Activated CD8-positive, alpha-beta memory T cell treated with anti-CD3 and anti-CD28 coated beads, Interleukin-2, amount 50 U/mL, for 24 hours (primary cell): Measurements from ENCODE around the gene TMEM184A.

Experiments used
- DNase-seq: peaks from one replicate; pipeline ENCODE4 v3.0.0-alpha.2; 2020; ENCODE audit errors: extremely low read depth

TMEM184A gene

DNA sequence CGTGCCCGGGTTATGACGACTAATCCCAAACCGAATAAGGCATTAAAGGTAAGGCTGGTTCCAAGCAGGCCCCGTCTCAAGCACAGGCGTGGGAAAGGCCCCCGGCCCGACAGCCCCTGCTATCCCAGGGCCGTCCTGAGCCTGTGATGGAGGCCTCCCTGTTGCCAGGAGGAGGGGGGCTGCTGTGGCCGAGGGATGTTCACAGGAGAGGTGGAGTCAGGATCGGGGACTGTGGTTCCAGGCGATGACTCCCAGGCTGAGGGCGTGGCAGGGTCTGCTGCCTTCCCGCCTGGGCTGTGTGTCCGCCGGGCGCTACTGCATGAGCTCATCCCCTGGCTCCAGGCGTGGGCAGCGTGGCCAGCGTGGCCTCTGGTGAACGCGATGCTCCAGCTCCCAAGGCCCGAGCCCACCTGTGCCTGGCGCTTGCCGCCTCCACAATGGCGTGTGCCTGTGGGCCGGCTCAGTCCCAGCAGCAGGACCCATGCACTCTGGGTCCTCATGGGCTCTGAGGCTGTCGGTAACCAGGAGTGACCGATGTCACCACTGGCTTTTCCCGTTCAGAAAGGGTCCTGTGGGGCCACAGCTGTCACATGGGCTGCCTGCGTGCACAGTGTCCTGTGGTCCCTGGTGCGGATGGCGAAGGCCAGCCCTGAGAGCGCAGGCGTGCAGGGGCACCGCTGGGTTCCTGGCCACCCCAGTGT is 16.7 kb downstream of the TMEM184A start:
- no peak for DNase-seq

DNA sequence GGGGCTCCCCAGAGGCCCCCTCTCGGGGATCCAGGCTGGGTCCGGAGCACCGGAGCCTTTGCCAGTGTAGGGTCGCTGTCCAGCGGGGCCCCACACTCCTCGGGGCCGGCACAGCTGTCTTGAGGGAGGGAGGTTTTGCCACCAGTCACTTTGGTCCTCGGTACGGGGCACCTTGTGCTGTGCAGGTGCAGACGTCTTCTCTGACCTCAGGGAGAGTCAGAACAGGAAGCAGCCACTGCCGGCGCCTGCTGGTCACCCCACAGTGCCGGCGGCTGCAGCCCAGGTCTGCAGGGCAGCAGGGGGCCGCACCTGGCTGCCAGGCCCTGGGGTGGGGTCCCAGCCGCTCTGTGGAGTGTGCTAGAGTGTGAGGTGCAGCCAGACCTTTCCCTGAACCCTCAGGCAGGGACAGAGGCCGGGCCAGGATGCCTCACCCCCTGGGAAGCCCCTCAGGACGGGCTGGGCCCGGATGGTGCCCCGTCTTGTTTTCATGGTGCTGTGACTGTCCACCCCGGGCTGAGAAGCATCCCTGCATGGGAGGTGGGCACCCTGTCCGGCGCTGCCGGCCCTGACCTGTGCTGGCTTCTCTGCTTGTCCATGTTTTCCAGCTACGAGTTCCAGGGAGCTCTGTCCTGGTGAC is 17.3 kb downstream of the TMEM184A start:
- no peak for DNase-seq

DNA sequence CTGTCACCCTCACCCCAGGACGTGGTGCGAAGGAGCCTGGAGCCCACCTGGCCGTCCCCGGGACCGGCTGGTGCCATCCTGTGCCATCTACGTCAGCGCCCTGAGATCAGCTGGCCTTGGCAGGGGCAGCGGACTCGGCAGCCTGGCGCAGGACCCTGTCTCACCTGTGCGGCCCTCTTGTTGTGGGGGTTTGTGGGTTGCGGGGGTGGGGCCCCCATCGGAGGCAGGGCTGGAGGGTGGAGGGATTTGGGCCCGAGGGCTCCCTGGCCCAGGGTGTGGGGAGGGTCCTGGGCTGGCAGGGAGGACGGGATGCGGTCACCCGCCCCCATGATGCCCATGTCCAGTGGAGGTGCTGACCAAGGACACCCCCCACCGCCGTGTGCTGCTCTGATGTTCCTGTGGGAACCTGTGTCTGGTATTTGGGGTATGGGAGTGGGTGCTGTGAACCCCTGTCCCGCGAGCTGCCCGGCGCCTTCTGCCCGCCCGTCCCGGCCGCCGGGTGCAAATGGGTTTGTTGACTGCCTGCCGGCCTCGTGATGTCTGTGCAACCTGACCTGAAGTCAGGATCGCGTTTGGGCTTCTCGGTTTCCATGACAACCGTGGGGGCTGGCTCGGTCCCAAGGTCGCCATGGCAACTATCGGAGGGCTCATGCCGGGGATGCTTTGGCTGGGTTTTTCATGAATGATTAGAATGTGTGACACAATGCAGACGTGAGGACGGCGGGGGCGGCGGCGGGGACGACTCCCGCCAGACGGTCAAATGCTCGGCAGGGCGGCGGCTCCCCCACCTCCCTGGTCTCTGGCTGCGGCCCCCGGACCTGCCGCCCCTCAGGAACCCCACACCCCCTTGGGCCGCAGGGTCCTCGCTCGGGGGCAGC is 18.2 kb downstream of the TMEM184A start:
- no peak for DNase-seq

DNA sequence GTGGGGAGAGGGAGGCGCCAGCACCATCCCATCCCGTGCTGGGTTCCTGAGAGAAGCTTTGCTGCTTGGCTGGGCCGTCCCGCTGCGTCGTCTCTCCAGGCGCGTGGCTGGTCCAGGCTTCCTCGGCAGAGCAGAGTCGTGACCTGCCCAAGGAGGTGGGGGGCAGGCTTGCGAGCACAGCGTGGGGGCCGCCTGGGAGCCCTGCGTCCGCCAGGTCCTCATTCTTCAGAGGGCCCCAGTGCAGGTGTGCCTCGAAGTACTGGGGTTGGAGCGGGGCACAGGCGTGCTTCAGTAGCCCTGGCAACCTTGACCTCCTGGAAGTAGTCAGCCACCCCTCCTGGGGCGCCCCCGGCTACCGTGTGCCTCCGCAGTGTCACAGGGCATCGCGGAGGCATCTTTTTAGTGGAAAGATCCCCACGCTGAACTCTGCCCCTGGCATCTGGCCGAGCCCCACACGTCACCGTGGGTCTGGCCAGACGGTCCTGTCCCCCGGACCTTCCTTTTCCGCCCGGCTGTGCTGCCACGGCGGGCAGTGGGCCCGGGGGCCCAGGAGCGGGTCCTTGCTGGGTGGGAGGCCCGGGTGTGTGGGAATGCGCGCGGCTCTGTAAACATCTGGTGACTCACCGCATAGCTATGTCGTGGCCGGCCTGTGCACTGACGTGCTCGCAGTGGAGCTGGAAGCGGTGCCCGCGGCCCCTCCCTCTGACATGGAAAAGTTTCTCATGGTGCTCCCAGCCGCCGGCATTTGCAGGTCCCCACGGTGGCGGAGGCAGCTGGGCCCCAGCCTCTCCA is 19.1 kb downstream of the TMEM184A start:
- no peak for DNase-seq

DNA sequence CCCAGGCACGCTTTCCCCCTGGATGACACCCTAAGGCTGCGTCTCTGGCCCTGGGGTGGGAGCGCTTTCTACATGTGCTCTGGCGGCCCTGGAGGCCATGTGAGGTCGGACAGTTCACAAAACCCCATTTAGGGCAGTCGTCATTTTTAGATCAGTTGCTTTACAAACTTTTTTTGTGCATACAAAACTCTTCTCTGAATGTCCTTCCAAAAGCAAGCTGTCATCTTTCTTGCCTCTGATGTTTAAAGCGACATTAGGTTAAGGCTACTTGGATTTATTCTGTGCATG is 19.6 kb downstream of the TMEM184A start:
- no peak for DNase-seq

DNA sequence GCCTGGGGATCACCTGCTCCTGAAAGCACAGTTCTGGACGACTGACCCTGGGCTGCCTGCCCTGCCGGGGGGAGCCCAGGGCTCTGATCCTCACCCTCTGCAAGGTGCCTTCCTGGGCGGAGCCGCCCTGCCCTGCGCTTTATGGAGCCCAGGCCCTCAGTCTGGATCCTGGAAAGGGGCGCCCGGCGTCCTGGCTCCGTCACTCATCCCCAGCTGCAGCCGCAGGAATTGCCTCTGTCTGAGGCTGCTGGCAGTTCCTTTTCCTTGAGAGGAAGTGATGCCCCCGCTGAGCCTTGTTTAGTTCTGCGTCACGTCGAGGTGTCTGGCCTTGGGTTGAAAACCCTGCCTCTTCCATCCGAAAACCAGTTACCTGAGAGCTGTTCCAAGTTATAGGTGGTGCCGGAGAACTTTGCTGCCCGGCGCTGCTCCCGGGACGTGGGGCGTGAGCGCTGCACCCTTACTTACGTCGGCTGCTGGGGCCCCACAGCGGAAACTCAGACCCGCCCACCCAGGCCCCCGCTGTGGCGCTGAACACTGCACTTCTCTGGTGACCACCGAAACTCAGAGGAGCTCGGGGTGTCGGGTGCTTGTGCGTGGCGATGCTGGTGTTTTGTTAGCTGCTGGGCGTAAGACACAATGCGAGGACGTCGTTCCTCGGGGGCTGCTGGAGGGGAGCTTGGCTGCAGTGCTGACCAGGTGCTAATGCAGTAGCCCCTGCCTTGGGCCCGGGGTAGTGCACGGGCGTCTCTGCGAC is 20.1 kb downstream of the TMEM184A start:
- DNase-seq, result no peak

DNA sequence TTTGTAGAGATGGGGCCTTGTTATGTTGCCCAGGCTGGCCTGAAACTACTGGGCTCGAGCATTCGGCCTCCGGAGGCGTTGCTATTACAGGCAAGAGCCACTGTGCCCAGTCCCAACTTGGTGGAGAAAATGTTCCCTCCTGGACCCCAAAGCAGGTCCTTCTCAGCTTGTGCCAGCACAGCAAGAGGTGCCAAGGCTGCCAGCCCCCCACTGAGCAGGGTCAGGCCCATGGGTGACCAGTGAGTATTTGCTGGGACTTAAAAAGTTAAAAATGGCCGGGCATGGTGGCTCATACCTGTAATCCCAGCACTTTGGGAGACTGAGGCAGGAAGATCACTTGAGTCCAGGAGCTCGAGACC is 20.9 kb downstream of the TMEM184A start:
- no peak for DNase-seq

DNA sequence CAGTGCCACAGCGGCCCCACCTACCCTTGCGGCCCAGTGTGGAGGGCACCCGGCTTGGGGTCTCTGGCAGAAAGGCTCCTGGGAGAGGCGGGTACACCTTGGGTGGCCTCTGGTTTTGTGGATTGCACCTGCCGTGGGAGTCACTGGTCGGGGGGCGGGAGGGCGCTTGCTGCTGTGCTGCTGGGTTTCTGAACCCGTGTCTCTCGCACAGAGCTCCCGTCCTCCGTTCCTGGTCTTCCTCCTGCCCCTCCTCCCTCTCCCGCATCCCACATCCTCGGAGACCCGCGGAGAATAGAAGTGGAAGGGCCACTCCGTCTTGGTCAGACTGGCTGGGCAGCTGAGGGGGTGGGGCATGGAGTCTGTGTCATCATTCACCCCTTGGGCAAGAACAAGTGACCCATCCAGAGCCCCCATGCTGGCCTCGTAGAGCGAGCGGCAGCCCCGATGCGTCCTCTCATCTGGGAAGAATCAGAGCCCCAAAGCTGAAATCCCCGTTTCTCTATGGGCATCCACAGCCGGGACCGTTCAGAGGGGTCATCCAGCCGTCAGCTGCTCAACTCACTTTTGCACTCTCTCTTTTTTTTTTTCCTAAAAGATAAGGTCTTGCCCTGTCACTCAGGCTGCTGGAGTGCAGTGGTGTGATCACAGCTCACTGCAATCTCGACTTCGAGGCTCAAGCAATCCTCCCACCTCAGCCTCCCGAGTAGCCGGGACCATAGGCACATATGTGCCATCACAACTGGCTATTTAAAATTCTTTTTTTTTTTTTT is 21.5 kb downstream of the TMEM184A start:
- no peak for DNase-seq

DNA sequence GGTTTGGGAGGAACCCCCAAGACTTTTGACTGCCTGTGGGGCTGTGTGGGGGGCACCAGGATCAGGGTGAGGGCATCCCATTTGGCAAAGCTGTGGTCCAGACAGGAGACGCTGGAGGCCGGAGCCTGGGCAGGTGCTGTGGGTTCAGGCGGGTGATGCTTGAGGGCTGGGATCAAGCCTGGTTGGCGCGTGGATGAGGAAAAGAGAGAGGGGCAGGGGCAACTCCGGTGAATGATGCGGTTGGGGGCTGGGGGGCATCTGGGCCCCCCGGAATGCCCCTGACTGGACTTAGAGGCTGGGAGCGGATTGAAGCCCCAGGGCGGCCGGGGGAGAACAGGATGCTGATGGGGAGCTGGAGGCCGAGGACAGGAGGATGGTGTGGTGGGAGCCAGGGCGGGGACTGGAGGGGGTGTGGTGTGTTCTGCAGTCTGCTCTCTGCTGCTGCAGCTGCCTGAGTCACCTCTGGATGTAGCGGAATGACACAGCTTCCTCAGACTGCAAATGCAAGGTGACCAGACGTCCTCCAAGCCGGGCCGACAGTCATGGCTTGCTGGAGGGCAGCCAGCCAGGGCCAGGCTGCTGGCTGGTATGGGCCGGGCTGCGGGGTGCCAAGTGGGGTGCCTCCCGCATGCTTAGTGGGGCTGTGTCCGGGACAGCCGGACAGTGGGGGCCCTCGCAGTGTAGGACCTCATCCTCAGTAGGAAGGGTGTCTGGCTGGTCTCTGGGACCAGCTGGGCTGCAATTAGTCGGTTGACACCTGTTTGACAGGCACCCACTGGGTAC is 22.3 kb downstream of the TMEM184A start:
- DNase-seq, result no peak

DNA sequence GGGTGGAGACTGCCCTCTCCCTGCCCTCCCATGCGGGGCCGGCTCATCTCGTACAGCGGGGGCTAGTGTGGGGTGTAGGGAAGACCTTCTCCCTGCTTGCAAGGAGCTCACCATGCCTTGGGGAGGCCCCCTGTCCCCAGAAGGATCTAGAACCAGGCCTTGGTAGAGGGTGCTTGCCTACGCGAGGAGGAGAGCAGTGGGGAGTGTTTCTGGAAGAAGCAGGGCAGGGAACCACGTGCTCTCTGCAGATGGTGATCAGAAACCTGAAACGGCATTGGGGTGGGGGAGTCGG is 22.8 kb downstream of the TMEM184A start:
- no peak for DNase-seq

DNA sequence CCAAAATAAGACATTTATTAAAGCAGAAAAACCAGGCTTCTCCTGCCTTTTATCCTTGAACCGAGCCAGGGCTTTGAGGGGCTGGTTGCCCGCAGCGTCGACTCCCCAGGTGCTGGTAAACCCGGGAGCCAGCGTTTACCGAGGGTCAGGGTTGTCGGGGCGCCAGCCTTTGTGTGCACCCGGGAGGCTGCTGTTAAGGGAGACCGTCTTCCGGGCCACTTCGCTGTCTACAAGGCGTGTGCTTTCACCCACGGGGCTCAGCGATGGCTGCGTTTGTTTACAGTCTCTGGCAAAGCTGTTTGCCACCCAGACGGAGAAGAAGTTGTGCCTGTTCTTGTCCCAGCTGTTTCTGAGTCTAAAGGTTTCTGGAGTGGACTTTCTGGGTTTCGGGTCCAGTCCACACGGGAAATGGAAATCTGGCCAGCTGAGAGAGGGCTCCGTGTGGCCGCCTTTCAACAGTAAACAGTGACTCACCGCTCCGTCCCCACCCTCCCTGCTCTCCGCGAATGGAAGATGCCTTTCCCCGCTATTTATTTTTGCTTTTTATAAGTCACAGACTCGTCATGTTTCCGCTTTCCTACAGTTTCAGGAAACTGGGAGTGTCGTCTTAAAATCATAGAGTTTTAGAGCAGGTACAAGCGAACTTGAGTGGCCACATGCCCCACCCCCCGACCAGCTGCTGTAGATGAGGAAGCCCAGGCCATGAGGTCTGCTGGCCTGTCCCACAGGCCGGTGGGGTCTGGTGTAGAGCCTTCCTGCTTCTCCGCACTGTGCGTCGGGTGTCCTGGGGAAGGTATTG is 23.4 kb downstream of the TMEM184A start:
- DNase-seq, result no peak

DNA sequence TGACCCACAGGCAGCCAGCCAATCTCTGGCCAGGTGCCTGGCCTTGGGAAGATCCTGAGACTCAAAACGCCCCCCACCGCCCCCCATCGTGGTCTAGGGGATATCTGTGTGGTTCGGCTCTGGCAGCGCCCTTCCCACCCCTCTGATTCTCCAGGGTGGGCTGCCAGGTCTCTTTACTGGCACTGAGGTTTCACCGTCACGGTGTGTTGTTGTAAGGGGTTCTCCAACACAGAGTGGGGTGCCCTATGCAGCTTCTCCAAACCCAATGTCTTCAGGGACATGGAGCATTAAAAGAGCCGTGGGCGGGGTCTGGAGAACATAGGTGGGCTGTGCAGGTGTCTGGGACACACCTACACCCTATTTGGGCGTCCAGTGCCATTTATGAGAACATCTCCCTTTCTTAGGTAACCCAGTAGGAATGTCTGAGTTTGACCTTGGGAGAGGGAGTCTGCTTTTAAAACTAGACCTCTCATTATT is 24.0 kb downstream of the TMEM184A start:
- no peak for DNase-seq

DNA sequence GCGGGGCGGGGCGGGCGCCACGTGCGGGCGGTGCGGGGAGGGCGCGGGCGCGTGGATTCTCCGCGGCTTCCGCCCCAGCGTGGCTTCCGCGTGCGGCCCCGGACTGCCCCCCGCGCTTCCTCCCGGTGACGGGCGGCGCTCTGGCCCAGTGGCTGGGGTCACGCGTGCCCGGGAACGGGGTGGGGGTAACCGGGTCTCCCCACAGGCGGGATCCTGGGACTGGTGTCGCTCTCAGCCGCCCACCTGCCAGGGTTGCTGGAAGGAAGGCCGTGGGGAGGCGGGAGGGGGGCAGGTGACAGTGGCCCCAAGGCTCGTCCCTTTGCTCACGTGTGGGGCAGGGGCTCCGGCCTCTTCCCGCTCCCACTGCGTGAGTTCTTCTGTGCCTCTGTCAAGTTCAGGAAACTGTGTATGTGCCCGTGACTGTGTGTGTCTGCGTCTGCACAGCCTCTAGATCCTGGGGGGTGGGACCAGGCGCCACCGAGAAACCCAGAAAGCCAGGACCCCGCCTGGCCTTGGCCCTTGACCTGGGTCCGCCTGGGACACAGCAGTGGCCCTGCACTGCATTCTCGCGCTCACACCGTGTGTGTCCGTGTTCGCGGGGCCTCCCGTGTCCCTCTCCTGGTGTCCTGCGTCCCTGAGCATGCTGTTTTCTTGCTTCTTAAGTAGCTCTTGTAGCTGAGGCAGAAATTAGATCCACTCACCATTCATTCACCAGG is 24.6 kb downstream of the TMEM184A start:
- no peak for DNase-seq

DNA sequence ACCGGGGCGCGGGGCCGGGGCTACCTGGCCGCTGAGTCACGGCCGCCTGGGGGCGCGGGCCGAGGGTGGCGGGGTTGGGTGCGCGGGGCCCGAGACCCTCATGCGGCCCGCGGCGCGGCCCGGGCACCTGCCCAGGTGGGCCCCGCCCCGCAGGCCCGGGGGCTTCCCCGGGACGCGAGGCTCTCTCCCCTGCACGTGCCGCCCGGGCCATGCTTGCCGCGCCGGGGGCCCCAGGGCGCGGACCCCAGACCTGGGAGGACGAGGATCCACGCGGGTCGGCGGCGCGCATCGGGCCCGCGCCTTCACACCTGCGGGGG is 25.1 kb downstream of the TMEM184A start:
- no peak for DNase-seq

DNA sequence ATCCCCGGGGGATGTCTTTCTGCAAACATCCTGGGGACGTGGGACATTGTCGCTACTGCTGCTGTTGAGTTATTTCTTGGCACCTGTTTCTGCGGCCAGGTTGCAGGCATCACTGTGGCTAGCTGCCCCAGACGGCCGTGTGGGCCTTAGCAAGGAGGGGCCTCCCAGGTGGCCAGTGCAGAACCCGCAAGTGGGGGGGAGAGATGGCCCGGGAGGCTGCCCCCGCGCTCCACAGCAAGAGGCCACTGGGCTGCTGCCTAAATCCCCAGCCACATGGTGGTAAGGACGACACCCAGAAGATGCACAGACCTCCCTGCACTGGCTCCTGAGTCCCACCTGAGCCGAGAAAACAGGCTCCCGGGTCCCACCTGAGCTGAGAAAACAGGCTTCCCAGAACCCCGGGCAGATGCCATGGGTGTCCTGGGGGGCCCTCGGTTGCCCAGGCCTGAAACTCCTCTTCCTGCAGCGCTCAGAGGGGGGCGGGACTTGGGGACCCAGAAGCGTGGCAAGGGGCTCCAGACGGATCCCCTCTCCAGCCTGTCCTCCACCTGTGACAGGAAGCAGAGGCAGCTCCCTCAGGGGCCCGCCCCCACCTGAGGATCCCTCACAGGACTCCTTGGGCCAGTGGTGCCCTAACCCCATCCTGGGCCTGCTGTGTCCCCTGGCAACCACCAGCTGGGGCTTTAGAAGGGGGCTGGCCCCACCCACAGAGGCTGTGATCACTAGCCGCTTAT is 26.5 kb downstream of the TMEM184A start:
- no peak for DNase-seq

DNA sequence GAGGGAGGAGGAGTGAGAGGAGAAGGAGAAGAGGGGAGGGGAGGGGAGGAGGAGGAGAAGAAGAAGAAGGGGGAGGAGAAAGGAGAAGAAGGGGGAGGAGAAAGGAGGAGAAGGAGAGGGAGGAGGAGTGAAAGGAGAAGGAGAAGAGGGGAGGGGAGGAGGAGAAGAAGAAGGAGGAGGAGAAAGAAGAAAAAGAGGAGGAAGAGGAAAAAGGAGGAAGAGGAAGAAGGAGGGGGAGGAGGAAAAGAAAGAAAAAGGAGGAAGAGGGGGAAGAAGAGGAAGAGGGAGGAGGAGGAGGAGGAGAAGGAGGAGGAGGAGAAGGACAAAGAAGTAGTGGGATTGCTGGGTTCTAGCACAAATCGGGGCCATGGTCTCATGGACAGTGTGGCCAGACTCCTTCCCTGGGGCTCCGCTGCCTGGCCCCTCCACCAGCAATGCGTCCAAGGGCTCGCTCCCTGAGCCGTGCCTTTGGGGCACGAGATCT is 29.7 kb downstream of the TMEM184A start:
- DNase-seq, result no peak

DNA sequence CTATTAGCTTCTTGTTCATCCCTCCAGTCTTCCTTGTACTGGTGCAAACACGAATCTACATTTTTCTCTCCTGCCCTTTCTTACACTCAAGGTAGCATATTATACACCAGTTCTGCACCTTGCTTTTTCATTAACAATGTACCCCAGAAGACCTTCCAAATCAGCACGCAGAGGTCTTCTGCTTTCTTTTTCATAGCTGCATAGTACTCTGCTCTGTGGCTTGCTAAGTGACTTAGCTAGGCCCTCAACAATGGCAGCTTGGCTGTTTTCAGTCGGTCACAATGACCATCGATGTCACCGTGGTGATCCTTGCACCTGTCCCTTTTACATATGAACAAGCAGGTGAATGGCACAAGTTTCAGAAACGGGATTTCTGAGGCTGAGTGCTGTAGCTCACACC is 30.6 kb downstream of the TMEM184A start:
- no peak for DNase-seq

DNA sequence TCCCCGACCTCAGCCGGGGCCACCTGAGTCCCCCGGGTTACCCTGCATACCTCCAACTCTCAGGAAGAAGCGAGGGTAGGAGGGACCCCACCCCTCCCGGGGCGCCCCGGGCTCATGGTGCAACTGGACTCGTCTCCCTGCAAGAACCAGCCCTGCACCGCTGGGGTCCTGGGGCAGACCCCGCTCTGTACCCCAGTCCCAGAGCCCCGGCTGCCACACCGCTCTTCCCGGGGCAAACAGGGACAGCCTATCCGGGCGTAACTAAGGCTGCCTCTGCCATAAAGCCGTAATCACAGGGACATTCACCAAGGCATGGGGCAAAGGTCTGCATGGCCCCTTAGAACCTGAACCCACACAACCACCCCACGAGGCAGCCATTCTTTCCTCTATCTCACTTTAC is 32.2 kb downstream of the TMEM184A start:
- DNase-seq, result no peak
